ENCODE data around the gene GGT5. TPM values are rescaled to one million over a fixed set of nuclear protein-coding genes. Genes with fewer than 3 reads are reported as not detected.

GGT5 gene
- total and polyA plus RNA-seq, 2 of the 13 experiments (the other 11 are each of a cell fraction or from before 2014, with no cell fraction given), result 0.69 to 3.1 TPM

DNA sequence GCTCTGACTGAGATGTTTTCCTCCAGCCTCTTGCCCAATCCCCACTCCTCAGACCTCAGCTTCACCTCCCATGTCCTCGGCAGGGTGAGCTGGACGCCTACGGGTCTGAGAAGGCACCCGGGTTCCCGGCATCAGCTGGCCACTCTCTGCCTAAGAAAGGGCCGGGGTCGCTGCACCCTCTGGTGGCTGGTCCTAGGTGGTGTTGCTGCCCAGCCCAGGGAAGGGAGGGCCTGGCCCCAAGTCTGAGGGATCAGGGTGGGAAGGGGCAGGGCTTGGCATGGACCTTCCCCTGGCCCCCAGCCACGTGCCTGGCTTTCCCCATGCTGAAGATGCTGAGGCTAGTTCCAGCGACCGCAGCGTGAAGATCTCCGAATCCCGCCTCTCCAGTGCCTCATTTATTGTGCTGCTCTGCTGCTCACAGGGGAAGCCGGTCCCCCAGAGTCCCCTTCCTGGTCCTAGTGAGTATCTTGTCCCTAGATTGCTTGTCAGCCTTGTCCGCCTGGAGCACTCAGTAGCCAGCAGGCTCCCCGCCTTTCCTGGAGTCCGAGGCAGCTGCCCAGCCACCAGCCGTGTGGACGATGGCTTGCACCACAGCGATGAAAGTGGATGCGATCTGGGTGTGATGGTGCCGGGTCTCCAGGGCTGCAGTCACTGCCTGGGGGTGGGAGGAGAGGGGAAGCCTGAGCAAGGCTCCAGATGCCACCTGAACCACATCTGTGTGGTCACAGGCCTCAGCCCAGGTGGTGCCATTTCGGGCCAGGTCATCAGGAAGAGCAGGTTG lies 2.9 kb upstream of the GGT5 start (continued):
- peak; percentile 93 for TF ChIP-seq RAD21 (CRISPR knock-in tag; IDR thresholded peaks at IDR 0.05)
- no peak for TF ChIP-seq ZZZ3 (CRISPR knock-in tag; IDR thresholded peaks at IDR 0.05; ENCODE audit: borderline replicate concordance)
- TF ChIP-seq, protein P1, sequence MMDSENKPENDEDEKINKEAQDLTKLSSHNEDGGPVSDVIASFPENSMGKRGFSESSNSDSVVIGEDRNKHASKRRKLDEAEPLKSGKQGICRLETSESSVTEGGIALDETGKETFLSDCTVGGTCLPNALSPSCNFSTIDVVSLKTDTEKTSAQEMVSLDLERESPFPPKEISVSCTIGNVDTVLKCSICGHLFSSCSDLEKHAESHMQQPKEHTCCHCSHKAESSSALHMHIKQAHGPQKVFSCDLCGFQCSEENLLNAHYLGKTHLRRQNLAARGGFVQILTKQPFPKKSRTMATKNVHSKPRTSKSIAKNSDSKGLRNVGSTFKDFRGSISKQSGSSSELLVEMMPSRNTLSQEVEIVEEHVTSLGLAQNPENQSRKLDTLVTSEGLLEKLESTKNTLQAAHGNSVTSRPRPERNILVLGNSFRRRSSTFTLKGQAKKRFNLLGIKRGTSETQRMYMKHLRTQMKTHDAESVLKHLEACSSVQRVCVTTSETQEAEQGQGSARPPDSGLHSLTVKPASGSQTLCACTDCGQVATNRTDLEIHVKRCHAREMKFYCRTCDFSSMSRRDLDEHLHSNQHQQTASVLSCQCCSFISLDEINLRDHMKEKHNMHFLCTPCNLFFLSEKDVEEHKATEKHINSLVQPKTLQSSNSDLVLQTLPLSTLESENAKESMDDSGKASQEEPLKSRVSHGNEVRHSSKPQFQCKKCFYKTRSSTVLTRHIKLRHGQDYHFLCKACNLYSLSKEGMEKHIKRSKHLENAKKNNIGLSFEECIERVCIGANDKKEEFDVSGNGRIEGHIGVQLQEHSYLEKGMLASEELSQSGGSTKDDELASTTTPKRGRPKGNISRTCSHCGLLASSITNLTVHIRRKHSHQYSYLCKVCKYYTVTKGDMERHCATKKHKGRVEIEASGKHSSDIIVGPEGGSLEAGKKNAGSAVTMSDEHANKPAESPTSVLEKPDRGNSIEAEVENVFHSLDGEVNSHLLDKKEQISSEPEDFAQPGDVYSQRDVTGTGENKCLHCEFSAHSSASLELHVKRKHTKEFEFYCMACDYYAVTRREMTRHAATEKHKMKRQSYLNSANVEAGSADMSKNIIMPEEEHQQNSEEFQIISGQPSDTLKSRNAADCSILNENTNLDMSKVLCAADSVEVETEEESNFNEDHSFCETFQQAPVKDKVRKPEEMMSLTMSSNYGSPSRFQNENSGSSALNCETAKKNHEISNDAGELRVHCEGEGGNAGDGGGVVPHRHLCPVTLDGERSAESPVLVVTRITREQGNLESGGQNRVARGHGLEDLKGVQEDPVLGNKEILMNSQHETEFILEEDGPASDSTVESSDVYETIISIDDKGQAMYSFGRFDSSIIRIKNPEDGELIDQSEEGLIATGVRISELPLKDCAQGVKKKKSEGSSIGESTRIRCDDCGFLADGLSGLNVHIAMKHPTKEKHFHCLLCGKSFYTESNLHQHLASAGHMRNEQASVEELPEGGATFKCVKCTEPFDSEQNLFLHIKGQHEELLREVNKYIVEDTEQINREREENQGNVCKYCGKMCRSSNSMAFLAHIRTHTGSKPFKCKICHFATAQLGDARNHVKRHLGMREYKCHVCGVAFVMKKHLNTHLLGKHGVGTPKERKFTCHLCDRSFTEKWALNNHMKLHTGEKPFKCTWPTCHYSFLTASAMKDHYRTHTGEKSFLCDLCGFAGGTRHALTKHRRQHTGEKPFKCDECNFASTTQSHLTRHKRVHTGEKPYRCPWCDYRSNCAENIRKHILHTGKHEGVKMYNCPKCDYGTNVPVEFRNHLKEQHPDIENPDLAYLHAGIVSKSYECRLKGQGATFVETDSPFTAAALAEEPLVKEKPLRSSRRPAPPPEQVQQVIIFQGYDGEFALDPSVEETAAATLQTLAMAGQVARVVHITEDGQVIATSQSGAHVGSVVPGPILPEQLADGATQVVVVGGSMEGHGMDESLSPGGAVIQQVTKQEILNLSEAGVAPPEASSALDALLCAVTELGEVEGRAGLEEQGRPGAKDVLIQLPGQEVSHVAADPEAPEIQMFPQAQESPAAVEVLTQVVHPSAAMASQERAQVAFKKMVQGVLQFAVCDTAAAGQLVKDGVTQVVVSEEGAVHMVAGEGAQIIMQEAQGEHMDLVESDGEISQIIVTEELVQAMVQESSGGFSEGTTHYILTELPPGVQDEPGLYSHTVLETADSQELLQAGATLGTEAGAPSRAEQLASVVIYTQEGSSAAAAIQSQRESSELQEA (CRISPR knock-in tag; IDR thresholded peaks at IDR 0.05; ENCODE audit: not compliant biosample characterization), result no peak
- no peak for TF ChIP-seq GTF3A (CRISPR knock-in tag; conservative IDR thresholded peaks at IDR 0.05)
- TF ChIP-seq NCOA2 (CRISPR knock-in tag; IDR thresholded peaks at IDR 0.05), result no peak
- peak; percentile 45; the same call in 1 of the 2 replicates for TF ChIP-seq MXD4 (CRISPR knock-in tag; IDR thresholded peaks at IDR 0.05)
- TF ChIP-seq, protein P2, sequence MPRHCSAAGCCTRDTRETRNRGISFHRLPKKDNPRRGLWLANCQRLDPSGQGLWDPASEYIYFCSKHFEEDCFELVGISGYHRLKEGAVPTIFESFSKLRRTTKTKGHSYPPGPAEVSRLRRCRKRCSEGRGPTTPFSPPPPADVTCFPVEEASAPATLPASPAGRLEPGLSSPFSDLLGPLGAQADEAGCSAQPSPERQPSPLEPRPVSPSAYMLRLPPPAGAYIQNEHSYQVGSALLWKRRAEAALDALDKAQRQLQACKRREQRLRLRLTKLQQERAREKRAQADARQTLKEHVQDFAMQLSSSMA (CRISPR knock-in tag; IDR thresholded peaks at IDR 0.05), result no peak
- TF ChIP-seq CREB1 (IDR thresholded peaks at IDR 0.05), result no peak
- TF ChIP-seq CREB1 (CRISPR knock-in tag; IDR thresholded peaks at IDR 0.05), result no peak
- no peak for TF ChIP-seq NR2F1 (CRISPR knock-in tag; IDR thresholded peaks at IDR 0.05)
- TF ChIP-seq, protein P3, sequence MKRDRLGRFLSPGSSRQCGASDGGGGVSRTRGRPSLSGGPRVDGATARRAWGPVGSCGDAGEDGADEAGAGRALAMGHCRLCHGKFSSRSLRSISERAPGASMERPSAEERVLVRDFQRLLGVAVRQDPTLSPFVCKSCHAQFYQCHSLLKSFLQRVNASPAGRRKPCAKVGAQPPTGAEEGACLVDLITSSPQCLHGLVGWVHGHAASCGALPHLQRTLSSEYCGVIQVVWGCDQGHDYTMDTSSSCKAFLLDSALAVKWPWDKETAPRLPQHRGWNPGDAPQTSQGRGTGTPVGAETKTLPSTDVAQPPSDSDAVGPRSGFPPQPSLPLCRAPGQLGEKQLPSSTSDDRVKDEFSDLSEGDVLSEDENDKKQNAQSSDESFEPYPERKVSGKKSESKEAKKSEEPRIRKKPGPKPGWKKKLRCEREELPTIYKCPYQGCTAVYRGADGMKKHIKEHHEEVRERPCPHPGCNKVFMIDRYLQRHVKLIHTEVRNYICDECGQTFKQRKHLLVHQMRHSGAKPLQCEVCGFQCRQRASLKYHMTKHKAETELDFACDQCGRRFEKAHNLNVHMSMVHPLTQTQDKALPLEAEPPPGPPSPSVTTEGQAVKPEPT (CRISPR knock-in tag; IDR thresholded peaks at IDR 0.05; ENCODE audit: low read depth), result no peak
- TF ChIP-seq SMAD9 (CRISPR knock-in tag; IDR thresholded peaks at IDR 0.05), result no peak
- TF ChIP-seq HOXA5 (CRISPR knock-in tag; IDR thresholded peaks at IDR 0.05), result no peak
- TF ChIP-seq, protein P4, sequence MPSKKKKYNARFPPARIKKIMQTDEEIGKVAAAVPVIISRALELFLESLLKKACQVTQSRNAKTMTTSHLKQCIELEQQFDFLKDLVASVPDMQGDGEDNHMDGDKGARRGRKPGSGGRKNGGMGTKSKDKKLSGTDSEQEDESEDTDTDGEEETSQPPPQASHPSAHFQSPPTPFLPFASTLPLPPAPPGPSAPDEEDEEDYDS (CRISPR knock-in tag; IDR thresholded peaks at IDR 0.05), result peak; percentile 30; the same call in 1 of the 2 replicates
- TF ChIP-seq SMARCC2 (IDR thresholded peaks at IDR 0.05), result no peak

Measured in HepG2 (cell line).